GM23248 (cell line): ENCODE results near the gene UBE2L3. TPM values are rescaled to one million over a fixed set of nuclear protein-coding genes. Genes with fewer than 3 reads are reported as not detected.
A peak's percentile ranks its signal among the peaks of the same experiment; 100 is the strongest.

Experiments
- DNase-seq: peaks from one replicate; pipeline ENCODE4 v3.0.0-alpha.2; 2015
- H2AFZ ChIP-seq: fragments of 200-600 bp; sonication (generic); 2 replicates; pipeline ENCODE4 v1.6.1; 2016; ENCODE audit warnings: antibody characterized with exemption
- H3F3A ChIP-seq: fragments of 200-600 bp; sonication (generic); 2 replicates; pipeline ENCODE4 v1.6.1; 2016; ENCODE audit warnings: mild to moderate bottlenecking, antibody characterized with exemption, mixed run types; ENCODE audit not compliant: insufficient read depth
- H3K27ac ChIP-seq: fragments of 200-600 bp; sonication (generic); 2 replicates; pipeline ENCODE4 v1.5.1; 2016; ENCODE audit warnings: mild to moderate bottlenecking
- H3K27me3 ChIP-seq: fragments of 200-600 bp; sonication (generic); replicated peaks from 2 replicates; pipeline ENCODE4 v1.6.1; 2016; ENCODE audit warnings: mild to moderate bottlenecking; ENCODE audit not compliant: insufficient read depth
- H3K36me3 ChIP-seq: fragments of 200-600 bp; sonication (generic); 2 replicates; pipeline ENCODE4 v1.6.1; 2016; ENCODE audit warnings: low read depth, mild to moderate bottlenecking
- H3K4me1 ChIP-seq: fragments of 200-600 bp; sonication (generic); 2 replicates; pipeline ENCODE4 v1.6.1; 2016; ENCODE audit warnings: mild to moderate bottlenecking; ENCODE audit not compliant: insufficient read depth
- H3K4me2 ChIP-seq: fragments of 200-600 bp; sonication (generic); one replicate; pipeline ENCODE4 v1.6.1; 2016; ENCODE audit warnings: mild to moderate bottlenecking; ENCODE audit not compliant: unreplicated experiment
- H3K4me3 ChIP-seq: fragments of 200-600 bp; sonication (generic); 2 replicates; pipeline ENCODE4 v1.5.1; 2016; ENCODE audit warnings: mild to moderate bottlenecking
- H3K79me2 ChIP-seq: fragments of 200-600 bp; sonication (generic); 2 replicates; pipeline ENCODE4 v1.6.1; 2016; ENCODE audit warnings: mild to moderate bottlenecking; ENCODE audit not compliant: insufficient read depth
- H3K9ac ChIP-seq: fragments of 200-600 bp; sonication (generic); 2 replicates; pipeline ENCODE4 v1.6.1; 2016; ENCODE audit warnings: mild to moderate bottlenecking
- H3K9me2 ChIP-seq: fragments of 200-600 bp; sonication (generic); 2 replicates; pipeline ENCODE4 v1.6.1; 2016; ENCODE audit warnings: mixed run types, mild to moderate bottlenecking, moderate library complexity; ENCODE audit not compliant: insufficient read depth
- H3K9me3 ChIP-seq: fragments of 200-600 bp; sonication (generic); one replicate; pipeline ENCODE4 v1.6.1; 2017; ENCODE audit warnings: low read depth
- H4K20me1 ChIP-seq: fragments of 200-600 bp; sonication (generic); 2 replicates; pipeline ENCODE4 v1.6.0; 2016; ENCODE audit not compliant: insufficient read depth
- EZH2 ChIP-seq: fragments of 200-600 bp; sonication (generic); IDR thresholded peaks from 2 replicates; pipeline ENCODE4 v1.6.1; 2018; ENCODE audit warnings: antibody characterized with exemption, mild to moderate bottlenecking; ENCODE audit not compliant: insufficient read depth, poor library complexity, severe bottlenecking
- EZH2phosphoT487 ChIP-seq: fragments of 200-600 bp; sonication (generic); IDR thresholded peaks from 2 replicates; pipeline ENCODE4 v1.6.1; 2018; ENCODE audit warnings: antibody characterized with exemption, moderate library complexity, mild to moderate bottlenecking, low read depth; ENCODE audit not compliant: insufficient read depth
- WGBS, 2 experiments: methylation state at CpG; one replicate each; pipeline ENCODE4 v1.1.6; 2015 to 2017; ENCODE audit warnings: low lambda C conversion rate in 2 of 2, low coverage in 1 of 2; ENCODE audit errors: missing lambda C conversion rate in 2 of 2; 5-methylcytosine and 5-hydroxymethylcytosine counted together
- in situ Hi-C: fragments of 300-500 bp; cut with MboI; formaldehyde crosslinking; loops from 2 replicates; pipeline ENCODE4 v1.15.0; 2020
- polyA plus RNA-seq: library from polyadenylated mRNA; unstranded; fragments of >200 nt; fragmentation: Nextera tagmentation; extraction: Ambion mirVana; gene quantifications from 2 replicates; pipeline ENCODE4 v1.2.1, GENCODE V29; 2016
- total RNA-seq: library from RNA; depleted of rRNA; stranded (reverse); fragments of >200 nt; shearing (Covaris generic); gene quantifications from 2 replicates; pipeline ENCODE4 v1.2.3, GENCODE V29; 2014

The UBE2L3 gene
- total and polyA plus RNA-seq, 2 experiments from 2014 or later: 57.2 to 115 TPM

DNA sequence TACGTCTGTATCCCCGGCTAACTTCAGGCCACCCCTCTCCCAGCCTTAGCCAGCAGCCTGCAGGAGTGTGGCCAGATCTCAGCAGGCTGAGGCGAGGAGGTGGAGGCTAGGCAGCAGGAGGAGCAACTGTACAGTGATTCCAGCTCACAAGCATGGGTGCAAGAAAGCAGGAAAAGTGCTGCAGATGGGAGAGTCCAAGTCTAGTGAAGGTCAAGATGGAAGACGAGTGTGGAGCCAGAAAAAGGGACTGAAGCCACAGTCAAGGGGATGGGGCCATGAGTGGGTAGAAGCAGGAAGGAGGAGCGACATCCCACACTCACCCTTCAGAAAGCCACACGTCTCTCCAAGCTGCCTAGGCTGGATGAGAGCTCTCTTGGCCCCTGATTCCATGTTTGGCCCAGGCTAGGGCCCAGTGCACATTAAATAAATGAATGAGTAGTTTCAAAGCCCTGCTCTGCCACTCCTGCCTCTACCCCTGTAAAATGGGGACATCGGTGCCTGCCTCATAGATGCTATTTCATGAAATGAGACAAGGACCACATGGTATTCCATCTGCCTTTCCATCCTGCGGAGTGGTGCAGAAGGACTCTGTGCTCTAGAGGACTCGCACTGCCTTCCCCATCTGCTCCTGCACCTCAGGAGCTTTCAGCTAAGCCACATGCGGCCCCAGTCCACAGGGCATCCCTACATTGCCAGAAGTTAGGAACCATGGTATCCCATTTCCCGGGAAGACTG, 59.4 kb downstream of the UBE2L3 start:
- Histone ChIP-seq H3K27me3 (no peaks in the 10 kb centered on the region), H3K4me3 (no peak overlapping the region), H3K9ac (no peak overlapping the region), H3K4me2 (no peak overlapping the region), H3K79me2 (peaks cover 64% of the 10 kb centered on the region), H3K9me2 (no peaks in the 10 kb centered on the region), H3F3A (peaks cover 24% of the 10 kb centered on the region), H3K36me3 (peaks cover 3% of the 10 kb centered on the region; the same call in 1 of the 2 replicates), H4K20me1 (no peaks in the 10 kb centered on the region), H3K4me1 (peaks cover 5% of the 10 kb centered on the region; the same call in 1 of the 2 replicates), H3K9me3 (no peaks in the 10 kb centered on the region), H2AFZ (no peak overlapping the region), H3K27ac (no peak overlapping the region)
- TF ChIP-seq EZH2: no peak
- TF ChIP-seq EZH2phosphoT487: no peak
- no peak for DNase-seq
- 65 to 66% methylated on average over 11 of the region's 11 CpGs for WGBS, 2 experiments
- in situ Hi-C loops: loop anchor here (25.0 kb wide), 1 partner anchor 165 kb away; the partner anchor contains the start of gene TMEM191C

GRCh38 chr22:21628386-21629254, 61.1 kb downstream of the UBE2L3 start:
- TF ChIP-seq EZH2phosphoT487 (no peak), EZH2 (no peak)
- H3K9me3 ChIP-seq: no peaks in the 10 kb centered on the region
- H3K36me3 ChIP-seq: no peaks in the 10 kb centered on the region
- H3K4me3 ChIP-seq: peak overlapping the region; percentile 83
- DNase-seq: no peak
- in situ Hi-C loops: loop anchor here (25.0 kb wide), 1 partner anchor 166 kb away; the partner anchor contains the start of gene TMEM191C
- peak overlapping the region; percentile 76 for H2AFZ ChIP-seq
- H3K4me1 ChIP-seq: no peaks in the 10 kb centered on the region
- H3K9ac ChIP-seq: peak overlapping the region; percentile 89
- peaks cover 9% of the 10 kb centered on the region for H3F3A ChIP-seq
- peak overlapping the region; percentile 65 for H3K4me2 ChIP-seq
- H3K79me2 ChIP-seq: peaks cover 47% of the 10 kb centered on the region
- H4K20me1 ChIP-seq: no peaks in the 10 kb centered on the region
- WGBS, 2 experiments: 80% methylated on average over 33 to 67 of the region's 74 CpGs
- H3K27ac ChIP-seq: no peak overlapping the region
- no peaks in the 10 kb centered on the region for H3K27me3 ChIP-seq
- no peaks in the 10 kb centered on the region for H3K9me2 ChIP-seq

- Histone ChIP-seq H3K36me3 (no peaks in the 10 kb centered on the region), H3K79me2 (peaks cover 38% of the 10 kb centered on the region), H3K4me1 (no peaks in the 10 kb centered on the region), H3K27ac (peak within 1 kb of the TSS; percentile 15; the same call in 1 of the 2 replicates), H3K9me3 (no peaks in the 10 kb centered on the region), H3K9me2 (no peaks in the 10 kb centered on the region), H3K9ac (peak within 1 kb of the TSS; percentile 89), H3K27me3 (no peaks in the 10 kb centered on the region), H3K4me3 (peak within 1 kb of the TSS; percentile 83), H3F3A (peaks cover 6% of the 10 kb centered on the region), H2AFZ (peak within 1 kb of the TSS; percentile 76), H4K20me1 (no peaks in the 10 kb centered on the region), H3K4me2 (peak within 1 kb of the TSS; percentile 65)
- in situ Hi-C loops: loop anchor here (25.0 kb wide), 1 partner anchor 167 kb away; the partner anchor contains the start of gene TMEM191C
- WGBS, 2 experiments: 3 to 4% methylated on average over 70 to 92 of the region's 93 CpGs
- no peak for TF ChIP-seq EZH2phosphoT487
- peak; percentile 97 for DNase-seq
Observed at GRCh38 chr22:21629255-21630149, 62.0 kb downstream of the UBE2L3 start, which contains the start of gene YDJC. TSS of gene YDJC (minus strand) at chr22:21630022. CDS start at chr22:21630014, 8 bp downstream.
